ENCODE measurements around the gene MEIKIN. TPM values are rescaled to one million over a fixed set of nuclear protein-coding genes. Genes with fewer than 3 reads are reported as not detected.
"Not testable (repeated sequence)": the region's sequence is repeated elsewhere in the genome, so short reads cannot be mapped to it uniquely, and the experiment has no call there.

MEIKIN gene
- total and polyA plus RNA-seq, 4 donors: 0.42 to 0.51 TPM; not detected in 2

DNA sequence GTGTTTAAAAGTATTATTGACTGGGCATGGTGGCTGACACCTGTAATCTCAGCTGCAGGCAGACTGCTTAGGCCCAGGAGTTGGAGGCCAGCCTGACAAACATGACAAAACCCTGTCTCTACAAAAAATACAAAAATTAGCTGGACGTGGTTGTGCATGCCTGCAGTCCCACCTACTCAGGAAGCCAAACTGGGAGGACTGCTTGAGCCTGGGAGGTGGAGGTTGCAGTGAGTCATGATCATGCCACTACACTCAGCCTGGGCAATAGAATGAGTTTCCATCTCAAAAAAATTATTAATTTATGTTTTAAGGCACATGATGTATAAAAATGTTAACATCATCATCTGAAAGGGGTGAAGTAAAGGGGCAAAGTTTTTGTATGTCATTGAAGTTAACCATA is 98.9 kb downstream of the MEIKIN start:
- DNase-seq (ENCODE audit: low spot score): no peak
- no peaks in the 10 kb centered on the region for H3K27me3 ChIP-seq (ENCODE audit: control insufficient read depth in 4 of 4, insufficient read depth in 4 of 4, low read length in 3 of 4)
- H3K36me3 ChIP-seq (ENCODE audit: control insufficient read depth in 4 of 4, insufficient read depth in 3 of 4, low read depth in 1 of 4, low read length in 3 of 4): no peaks in the 10 kb centered on the region
- WGBS: 44% methylated on average over 1 of the region's 1 CpG
- no peak overlapping the region for H3K4me3 ChIP-seq (ENCODE audit: low read depth in 1 of 3, low read length in 3 of 3)
- no peak for TF ChIP-seq YY1 (IDR thresholded peaks at IDR 0.05)
- TF ChIP-seq, protein P1, sequence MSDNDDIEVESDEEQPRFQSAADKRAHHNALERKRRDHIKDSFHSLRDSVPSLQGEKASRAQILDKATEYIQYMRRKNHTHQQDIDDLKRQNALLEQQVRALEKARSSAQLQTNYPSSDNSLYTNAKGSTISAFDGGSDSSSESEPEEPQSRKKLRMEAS (IDR thresholded peaks at IDR 0.05): no peak
- H3K4me1 ChIP-seq (ENCODE audit: control insufficient read depth in 4 of 4, insufficient read depth in 4 of 4, low read length in 3 of 4): no peaks in the 10 kb centered on the region
- H3K27ac ChIP-seq (ENCODE audit: low read depth in 1 of 2, low read length in 2 of 2): no peak overlapping the region
- H3K9ac ChIP-seq (ENCODE audit: low read depth in 1 of 2, low read length in 2 of 2): no peak overlapping the region
- H3K9me3 ChIP-seq (ENCODE audit: control insufficient read depth in 4 of 4, low read length in 3 of 4): peaks cover 4 to 13% (median 6%) of the 10 kb centered on the region in 4 donors

DNA sequence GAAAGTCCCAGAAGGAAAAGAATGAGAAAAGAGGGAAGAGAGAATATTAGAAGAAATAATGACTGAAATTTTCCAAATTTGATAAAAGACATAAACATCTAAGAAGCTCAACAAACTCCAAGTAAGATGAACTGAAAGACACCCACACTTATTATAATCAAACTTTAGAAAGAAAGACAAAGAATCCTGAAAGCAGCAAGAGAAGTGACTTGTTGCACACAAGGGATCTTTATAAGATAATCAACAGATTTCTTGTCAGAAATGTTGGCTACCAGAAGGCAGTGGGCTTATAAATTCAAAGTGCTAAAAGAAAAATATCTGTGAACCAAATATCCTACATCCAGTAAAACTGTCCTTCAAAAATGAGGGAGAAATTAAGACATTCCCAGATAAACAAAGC is 99.6 kb downstream of the MEIKIN start:
- H3K4me1 ChIP-seq (ENCODE audit: control insufficient read depth in 4 of 4, insufficient read depth in 4 of 4, low read length in 3 of 4): no peaks in the 10 kb centered on the region
- no peaks in the 10 kb centered on the region for H3K36me3 ChIP-seq (ENCODE audit: control insufficient read depth in 4 of 4, insufficient read depth in 3 of 4, low read depth in 1 of 4, low read length in 3 of 4)
- H3K9me3 ChIP-seq (ENCODE audit: control insufficient read depth in 4 of 4, low read length in 3 of 4): peaks cover 4 to 13% (median 6%) of the 10 kb centered on the region in 4 donors
- no peak overlapping the region for H3K9ac ChIP-seq (ENCODE audit: low read depth in 1 of 2, low read length in 2 of 2)
- TF ChIP-seq, protein P2, sequence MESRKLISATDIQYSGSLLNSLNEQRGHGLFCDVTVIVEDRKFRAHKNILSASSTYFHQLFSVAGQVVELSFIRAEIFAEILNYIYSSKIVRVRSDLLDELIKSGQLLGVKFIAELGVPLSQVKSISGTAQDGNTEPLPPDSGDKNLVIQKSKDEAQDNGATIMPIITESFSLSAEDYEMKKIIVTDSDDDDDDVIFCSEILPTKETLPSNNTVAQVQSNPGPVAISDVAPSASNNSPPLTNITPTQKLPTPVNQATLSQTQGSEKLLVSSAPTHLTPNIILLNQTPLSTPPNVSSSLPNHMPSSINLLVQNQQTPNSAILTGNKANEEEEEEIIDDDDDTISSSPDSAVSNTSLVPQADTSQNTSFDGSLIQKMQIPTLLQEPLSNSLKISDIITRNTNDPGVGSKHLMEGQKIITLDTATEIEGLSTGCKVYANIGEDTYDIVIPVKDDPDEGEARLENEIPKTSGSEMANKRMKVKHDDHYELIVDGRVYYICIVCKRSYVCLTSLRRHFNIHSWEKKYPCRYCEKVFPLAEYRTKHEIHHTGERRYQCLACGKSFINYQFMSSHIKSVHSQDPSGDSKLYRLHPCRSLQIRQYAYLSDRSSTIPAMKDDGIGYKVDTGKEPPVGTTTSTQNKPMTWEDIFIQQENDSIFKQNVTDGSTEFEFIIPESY (IDR thresholded peaks at IDR 0.05): no peak
- TF ChIP-seq RAD21 (IDR thresholded peaks at IDR 0.05): no peak
- TF ChIP-seq, protein P1 (IDR thresholded peaks at IDR 0.05): no peak
- no peak for TF ChIP-seq HNF4A (conservative IDR thresholded peaks at IDR 0.05)
- TF ChIP-seq, protein P3, sequence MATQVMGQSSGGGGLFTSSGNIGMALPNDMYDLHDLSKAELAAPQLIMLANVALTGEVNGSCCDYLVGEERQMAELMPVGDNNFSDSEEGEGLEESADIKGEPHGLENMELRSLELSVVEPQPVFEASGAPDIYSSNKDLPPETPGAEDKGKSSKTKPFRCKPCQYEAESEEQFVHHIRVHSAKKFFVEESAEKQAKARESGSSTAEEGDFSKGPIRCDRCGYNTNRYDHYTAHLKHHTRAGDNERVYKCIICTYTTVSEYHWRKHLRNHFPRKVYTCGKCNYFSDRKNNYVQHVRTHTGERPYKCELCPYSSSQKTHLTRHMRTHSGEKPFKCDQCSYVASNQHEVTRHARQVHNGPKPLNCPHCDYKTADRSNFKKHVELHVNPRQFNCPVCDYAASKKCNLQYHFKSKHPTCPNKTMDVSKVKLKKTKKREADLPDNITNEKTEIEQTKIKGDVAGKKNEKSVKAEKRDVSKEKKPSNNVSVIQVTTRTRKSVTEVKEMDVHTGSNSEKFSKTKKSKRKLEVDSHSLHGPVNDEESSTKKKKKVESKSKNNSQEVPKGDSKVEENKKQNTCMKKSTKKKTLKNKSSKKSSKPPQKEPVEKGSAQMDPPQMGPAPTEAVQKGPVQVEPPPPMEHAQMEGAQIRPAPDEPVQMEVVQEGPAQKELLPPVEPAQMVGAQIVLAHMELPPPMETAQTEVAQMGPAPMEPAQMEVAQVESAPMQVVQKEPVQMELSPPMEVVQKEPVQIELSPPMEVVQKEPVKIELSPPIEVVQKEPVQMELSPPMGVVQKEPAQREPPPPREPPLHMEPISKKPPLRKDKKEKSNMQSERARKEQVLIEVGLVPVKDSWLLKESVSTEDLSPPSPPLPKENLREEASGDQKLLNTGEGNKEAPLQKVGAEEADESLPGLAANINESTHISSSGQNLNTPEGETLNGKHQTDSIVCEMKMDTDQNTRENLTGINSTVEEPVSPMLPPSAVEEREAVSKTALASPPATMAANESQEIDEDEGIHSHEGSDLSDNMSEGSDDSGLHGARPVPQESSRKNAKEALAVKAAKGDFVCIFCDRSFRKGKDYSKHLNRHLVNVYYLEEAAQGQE (IDR thresholded peaks at IDR 0.05): no peak
- TF ChIP-seq YY1 (IDR thresholded peaks at IDR 0.05): no peak
- no peak for TF ChIP-seq FOXA2 (IDR thresholded peaks at IDR 0.05)
- no peak for TF ChIP-seq NR2F2 (IDR thresholded peaks at IDR 0.05)
- TF ChIP-seq TAF1 (conservative IDR thresholded peaks at IDR 0.05): no peak
- TF ChIP-seq GABPA (IDR thresholded peaks at IDR 0.05 in 1 of 2, conservative IDR thresholded peaks at IDR 0.05 in 1 of 2): no peak
- TF ChIP-seq, protein P4, sequence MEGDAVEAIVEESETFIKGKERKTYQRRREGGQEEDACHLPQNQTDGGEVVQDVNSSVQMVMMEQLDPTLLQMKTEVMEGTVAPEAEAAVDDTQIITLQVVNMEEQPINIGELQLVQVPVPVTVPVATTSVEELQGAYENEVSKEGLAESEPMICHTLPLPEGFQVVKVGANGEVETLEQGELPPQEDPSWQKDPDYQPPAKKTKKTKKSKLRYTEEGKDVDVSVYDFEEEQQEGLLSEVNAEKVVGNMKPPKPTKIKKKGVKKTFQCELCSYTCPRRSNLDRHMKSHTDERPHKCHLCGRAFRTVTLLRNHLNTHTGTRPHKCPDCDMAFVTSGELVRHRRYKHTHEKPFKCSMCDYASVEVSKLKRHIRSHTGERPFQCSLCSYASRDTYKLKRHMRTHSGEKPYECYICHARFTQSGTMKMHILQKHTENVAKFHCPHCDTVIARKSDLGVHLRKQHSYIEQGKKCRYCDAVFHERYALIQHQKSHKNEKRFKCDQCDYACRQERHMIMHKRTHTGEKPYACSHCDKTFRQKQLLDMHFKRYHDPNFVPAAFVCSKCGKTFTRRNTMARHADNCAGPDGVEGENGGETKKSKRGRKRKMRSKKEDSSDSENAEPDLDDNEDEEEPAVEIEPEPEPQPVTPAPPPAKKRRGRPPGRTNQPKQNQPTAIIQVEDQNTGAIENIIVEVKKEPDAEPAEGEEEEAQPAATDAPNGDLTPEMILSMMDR (IDR thresholded peaks at IDR 0.05; ENCODE audit: low read depth, low read length, missing input control): no peak
- TF ChIP-seq, protein P5, sequence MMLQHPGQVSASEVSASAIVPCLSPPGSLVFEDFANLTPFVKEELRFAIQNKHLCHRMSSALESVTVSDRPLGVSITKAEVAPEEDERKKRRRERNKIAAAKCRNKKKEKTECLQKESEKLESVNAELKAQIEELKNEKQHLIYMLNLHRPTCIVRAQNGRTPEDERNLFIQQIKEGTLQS (IDR thresholded peaks at IDR 0.05): no peak
- no peaks in the 10 kb centered on the region for H3K27me3 ChIP-seq (ENCODE audit: control insufficient read depth in 4 of 4, insufficient read depth in 4 of 4, low read length in 3 of 4)
- DNase-seq (ENCODE audit: low spot score): no peak
- no peak overlapping the region for H3K4me3 ChIP-seq (ENCODE audit: low read depth in 1 of 3, low read length in 3 of 3)
- no peak overlapping the region for H3K27ac ChIP-seq (ENCODE audit: low read depth in 1 of 2, low read length in 2 of 2)

DNA sequence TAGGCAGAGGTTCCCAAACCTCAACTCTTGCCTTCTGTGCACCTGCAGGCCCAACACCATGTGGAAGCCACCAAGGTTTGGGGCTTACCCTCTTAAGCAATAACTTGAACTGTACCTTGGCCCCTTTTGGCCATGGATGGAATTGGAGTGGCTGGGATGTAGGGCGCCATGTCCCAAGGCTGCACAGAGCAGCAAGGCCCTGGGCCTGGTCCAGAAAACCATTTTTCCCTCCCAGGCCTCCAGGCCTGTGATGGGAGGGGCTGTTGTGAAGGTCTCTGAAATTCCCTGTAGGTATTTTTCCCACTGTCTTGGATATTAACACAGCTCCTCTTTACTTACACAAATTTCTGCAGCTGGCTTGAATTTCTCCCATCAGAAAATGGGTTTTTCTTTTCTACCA is 102.5 kb downstream of the MEIKIN start:
- not testable (repeated sequence) for H3K36me3 ChIP-seq (ENCODE audit: control insufficient read depth in 4 of 4, insufficient read depth in 3 of 4, low read depth in 1 of 4, low read length in 3 of 4); H3K4me3 ChIP-seq (ENCODE audit: low read depth in 1 of 3, low read length in 3 of 3); H3K27me3 ChIP-seq (ENCODE audit: control insufficient read depth in 4 of 4, insufficient read depth in 4 of 4, low read length in 3 of 4); DNase-seq (ENCODE audit: low spot score); H3K27ac ChIP-seq (ENCODE audit: low read depth in 1 of 2, low read length in 2 of 2); H3K9ac ChIP-seq (ENCODE audit: low read depth in 1 of 2, low read length in 2 of 2); H3K4me1 ChIP-seq (ENCODE audit: control insufficient read depth in 4 of 4, insufficient read depth in 4 of 4, low read length in 3 of 4)
- peaks cover 2 to 15% (median 3%) of the 10 kb centered on the region in 4 donors for H3K9me3 ChIP-seq (ENCODE audit: control insufficient read depth in 4 of 4, low read length in 3 of 4)
- 85% methylated on average over 1 of the region's 1 CpG for WGBS

DNA sequence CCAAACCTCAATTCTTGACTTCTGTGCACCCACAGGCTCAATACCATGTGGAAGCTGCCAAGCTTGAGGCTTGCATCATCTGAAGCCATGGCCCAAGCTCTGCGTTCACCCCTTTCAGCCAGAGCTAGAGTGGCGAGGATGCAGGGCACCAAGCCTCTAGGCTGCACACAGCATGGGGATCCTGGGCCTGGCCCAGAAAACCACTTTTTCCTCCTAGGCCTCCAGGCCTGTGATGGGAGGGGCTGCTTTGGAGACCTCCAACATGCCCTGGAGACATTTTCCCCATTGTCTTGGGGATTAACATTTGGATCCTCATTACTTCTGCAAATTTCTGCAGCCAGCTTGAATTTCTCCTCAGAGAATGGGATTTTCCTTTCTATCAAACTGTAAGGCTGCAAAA is 112.8 kb downstream of the MEIKIN start:
- not testable (repeated sequence) for H3K9ac ChIP-seq (ENCODE audit: low read depth in 1 of 2, low read length in 2 of 2); H3K36me3 ChIP-seq (ENCODE audit: control insufficient read depth in 4 of 4, insufficient read depth in 3 of 4, low read depth in 1 of 4, low read length in 3 of 4); H3K4me1 ChIP-seq (ENCODE audit: control insufficient read depth in 4 of 4, insufficient read depth in 4 of 4, low read length in 3 of 4); H3K27ac ChIP-seq (ENCODE audit: low read depth in 1 of 2, low read length in 2 of 2); DNase-seq (ENCODE audit: low spot score); H3K9me3 ChIP-seq (ENCODE audit: control insufficient read depth in 4 of 4, low read length in 3 of 4); H3K27me3 ChIP-seq (ENCODE audit: control insufficient read depth in 4 of 4, insufficient read depth in 4 of 4, low read length in 3 of 4); H3K4me3 ChIP-seq (ENCODE audit: low read depth in 1 of 3, low read length in 3 of 3)
- 98% methylated on average over 2 of the region's 2 CpGs for WGBS
